Measurements from ENCODE around the gene SH3BP5L.

- TF ChIP-seq, protein P1, sequence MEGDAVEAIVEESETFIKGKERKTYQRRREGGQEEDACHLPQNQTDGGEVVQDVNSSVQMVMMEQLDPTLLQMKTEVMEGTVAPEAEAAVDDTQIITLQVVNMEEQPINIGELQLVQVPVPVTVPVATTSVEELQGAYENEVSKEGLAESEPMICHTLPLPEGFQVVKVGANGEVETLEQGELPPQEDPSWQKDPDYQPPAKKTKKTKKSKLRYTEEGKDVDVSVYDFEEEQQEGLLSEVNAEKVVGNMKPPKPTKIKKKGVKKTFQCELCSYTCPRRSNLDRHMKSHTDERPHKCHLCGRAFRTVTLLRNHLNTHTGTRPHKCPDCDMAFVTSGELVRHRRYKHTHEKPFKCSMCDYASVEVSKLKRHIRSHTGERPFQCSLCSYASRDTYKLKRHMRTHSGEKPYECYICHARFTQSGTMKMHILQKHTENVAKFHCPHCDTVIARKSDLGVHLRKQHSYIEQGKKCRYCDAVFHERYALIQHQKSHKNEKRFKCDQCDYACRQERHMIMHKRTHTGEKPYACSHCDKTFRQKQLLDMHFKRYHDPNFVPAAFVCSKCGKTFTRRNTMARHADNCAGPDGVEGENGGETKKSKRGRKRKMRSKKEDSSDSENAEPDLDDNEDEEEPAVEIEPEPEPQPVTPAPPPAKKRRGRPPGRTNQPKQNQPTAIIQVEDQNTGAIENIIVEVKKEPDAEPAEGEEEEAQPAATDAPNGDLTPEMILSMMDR (IDR thresholded peaks at IDR 0.05) = no peak
- no peak for TF ChIP-seq POLR2A (IDR thresholded peaks at IDR 0.05)
Measured at GRCh38 chr1:248873409-248873992, 47.8 kb upstream of the SH3BP5L start.

Data from testis (tissue), 2 donors.